Suprapubic skin (tissue), 4 donors: ENCODE results near the gene CYP2E1. TPM values are rescaled to one million over a fixed set of nuclear protein-coding genes. Genes with fewer than 3 reads are reported as not detected.
"Not testable (repeated sequence)": the region's sequence is repeated elsewhere in the genome, so short reads cannot be mapped to it uniquely, and the experiment has no call there.

Experiments used
- DNase-seq, 2 donors: peaks; one replicate each; pipeline ENCODE4 v3.0.0-alpha.2; 2019; ENCODE audit warnings: low spot score in 2 of 2
- H3K27ac ChIP-seq: fragments of 200-600 bp; sonication (generic); one replicate; pipeline ENCODE4 v1.5.1; 2019
- H3K27me3 ChIP-seq: fragments of 200-600 bp; sonication (generic); one replicate; pipeline ENCODE4 v1.5.1; 2019
- H3K36me3 ChIP-seq: fragments of 200-600 bp; sonication (generic); one replicate; pipeline ENCODE4 v1.5.1; 2019
- H3K4me1 ChIP-seq: fragments of 200-600 bp; sonication (generic); one replicate; pipeline ENCODE4 v1.5.1; 2019
- H3K4me3 ChIP-seq: fragments of 200-600 bp; sonication (generic); one replicate; pipeline ENCODE4 v1.5.1; 2019; ENCODE audit warnings: mild to moderate bottlenecking
- H3K9me3 ChIP-seq: fragments of 200-600 bp; sonication (generic); one replicate; pipeline ENCODE4 v1.5.1; 2019
- EP300 ChIP-seq: sonication (generic); formaldehyde crosslinking; IDR thresholded peaks from one replicate; pipeline ENCODE4 v1.6.1; 2017; ENCODE audit warnings: antibody characterized with exemption
- POLR2A ChIP-seq, 2 donors: fragments of 450-650 bp; IDR thresholded peaks; one replicate each; pipeline ENCODE4 v1.6.1; 2017; ENCODE audit warnings: antibody characterized with exemption in 2 of 2, mild to moderate bottlenecking in 2 of 2, moderate library complexity in 2 of 2
- POLR2AphosphoS5 ChIP-seq, 3 donors: sonication (generic); formaldehyde crosslinking; IDR thresholded peaks; one replicate each; pipeline ENCODE4 v1.6.1; 2017; ENCODE audit warnings: antibody characterized with exemption in 3 of 3
- WGBS: methylation state at CpG from one replicate; pipeline ENCODE4 v1.1.5; 2018; 5-methylcytosine and 5-hydroxymethylcytosine counted together
- total RNA-seq, 4 donors: library from RNA; depleted of rRNA; stranded (reverse); fragments of >200 nt; gene quantifications; one replicate each; pipeline ENCODE4 v1.1.0, GENCODE V29; 2016
- TF ChIP-seq, protein P1 (sequence below), 2 donors: fragments of 200-600 bp in 1 of 2; fragments of 450-650 bp in 1 of 2; sonication (generic) in 1 of 2; IDR thresholded peaks; one replicate each; pipeline ENCODE4 v1.5.1; 2016 to 2019; ENCODE audit warnings: antibody characterized with exemption in 2 of 2, mild to moderate bottlenecking in 1 of 2, moderate library complexity in 1 of 2

CYP2E1 gene
- total RNA-seq, 4 donors from 2014 or later = 4.5 to 28.0 (median 19.3) TPM

DNA sequence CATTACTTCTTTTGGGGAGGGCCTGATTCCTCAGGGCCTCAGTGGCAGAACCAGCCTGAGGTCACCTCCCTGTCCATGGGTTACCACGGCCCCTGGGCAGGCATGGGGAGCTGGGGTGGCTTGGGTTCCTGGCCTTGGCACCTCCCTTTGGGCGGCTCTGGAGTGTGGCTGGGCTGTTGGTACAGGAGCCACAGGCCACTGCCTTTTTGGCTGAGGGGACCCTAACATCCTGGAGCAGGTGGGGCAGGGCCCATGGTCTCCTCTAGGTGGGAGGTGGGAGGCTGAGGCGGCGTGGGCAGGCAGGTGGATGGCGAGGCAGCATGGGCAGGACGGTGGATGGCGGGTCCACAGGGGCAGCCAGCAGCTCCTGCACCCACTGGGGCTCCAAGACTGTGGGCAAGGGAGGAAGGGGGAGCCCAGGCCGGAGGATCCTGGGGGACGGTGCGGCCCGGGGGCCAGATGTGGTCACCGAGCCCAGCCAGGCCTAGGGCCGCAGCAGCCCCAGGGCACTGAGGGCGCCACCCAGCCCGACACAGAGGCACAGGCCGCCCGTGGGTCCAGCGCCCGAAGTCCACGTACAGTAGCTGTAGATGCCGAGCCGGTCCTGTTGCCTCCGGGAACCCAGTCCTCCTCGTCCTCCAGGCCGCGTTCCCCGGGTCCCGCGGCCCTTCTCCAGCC lies 40.6 kb downstream of the CYP2E1 start:
- TF ChIP-seq, protein P1, sequence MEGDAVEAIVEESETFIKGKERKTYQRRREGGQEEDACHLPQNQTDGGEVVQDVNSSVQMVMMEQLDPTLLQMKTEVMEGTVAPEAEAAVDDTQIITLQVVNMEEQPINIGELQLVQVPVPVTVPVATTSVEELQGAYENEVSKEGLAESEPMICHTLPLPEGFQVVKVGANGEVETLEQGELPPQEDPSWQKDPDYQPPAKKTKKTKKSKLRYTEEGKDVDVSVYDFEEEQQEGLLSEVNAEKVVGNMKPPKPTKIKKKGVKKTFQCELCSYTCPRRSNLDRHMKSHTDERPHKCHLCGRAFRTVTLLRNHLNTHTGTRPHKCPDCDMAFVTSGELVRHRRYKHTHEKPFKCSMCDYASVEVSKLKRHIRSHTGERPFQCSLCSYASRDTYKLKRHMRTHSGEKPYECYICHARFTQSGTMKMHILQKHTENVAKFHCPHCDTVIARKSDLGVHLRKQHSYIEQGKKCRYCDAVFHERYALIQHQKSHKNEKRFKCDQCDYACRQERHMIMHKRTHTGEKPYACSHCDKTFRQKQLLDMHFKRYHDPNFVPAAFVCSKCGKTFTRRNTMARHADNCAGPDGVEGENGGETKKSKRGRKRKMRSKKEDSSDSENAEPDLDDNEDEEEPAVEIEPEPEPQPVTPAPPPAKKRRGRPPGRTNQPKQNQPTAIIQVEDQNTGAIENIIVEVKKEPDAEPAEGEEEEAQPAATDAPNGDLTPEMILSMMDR (IDR thresholded peaks at IDR 0.05) = no peak
- TF ChIP-seq EP300 (no peak), POLR2AphosphoS5 (IDR thresholded peaks at IDR 0.05) (no peak), POLR2A (IDR thresholded peaks at IDR 0.05) (no peak)
- Histone ChIP-seq H3K36me3 (no peaks in the 10 kb centered on the region), H3K4me1 (no peaks in the 10 kb centered on the region), H3K9me3 (no peaks in the 10 kb centered on the region), H3K4me3 (no peak overlapping the region), H3K27me3 (peaks cover 25% of the 10 kb centered on the region), H3K27ac (no peak overlapping the region)
- WGBS = 89% methylated on average over 11 of the region's 29 CpGs
- DNase-seq = no peak

DNA sequence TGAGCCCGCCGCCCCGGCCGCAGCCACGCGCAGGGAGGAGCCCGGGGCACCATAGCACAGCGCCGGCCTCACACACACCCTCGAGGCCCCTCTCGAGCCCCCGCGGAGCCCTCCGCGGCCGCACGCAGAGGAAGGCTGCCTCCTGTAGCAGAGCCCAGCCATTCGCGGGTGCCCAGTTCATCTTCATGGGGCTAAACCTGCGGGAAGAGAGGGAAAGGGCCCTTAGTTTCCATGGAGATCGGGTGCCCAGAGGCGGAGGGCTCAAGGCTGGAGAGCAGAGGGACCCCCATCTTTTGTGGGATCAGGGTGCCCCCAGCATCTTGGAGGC lies 41.1 kb downstream of the CYP2E1 start:
- WGBS = 80% methylated on average over 2 of the region's 22 CpGs
- Histone ChIP-seq H3K27me3 (peaks cover 25% of the 10 kb centered on the region), H3K27ac (no peak overlapping the region), H3K36me3 (no peaks in the 10 kb centered on the region), H3K9me3 (peaks cover 5% of the 10 kb centered on the region), H3K4me3 (no peak overlapping the region), H3K4me1 (no peaks in the 10 kb centered on the region)
- DNase-seq = no peak
- TF ChIP-seq, protein P1 (IDR thresholded peaks at IDR 0.05) = no peak

DNA sequence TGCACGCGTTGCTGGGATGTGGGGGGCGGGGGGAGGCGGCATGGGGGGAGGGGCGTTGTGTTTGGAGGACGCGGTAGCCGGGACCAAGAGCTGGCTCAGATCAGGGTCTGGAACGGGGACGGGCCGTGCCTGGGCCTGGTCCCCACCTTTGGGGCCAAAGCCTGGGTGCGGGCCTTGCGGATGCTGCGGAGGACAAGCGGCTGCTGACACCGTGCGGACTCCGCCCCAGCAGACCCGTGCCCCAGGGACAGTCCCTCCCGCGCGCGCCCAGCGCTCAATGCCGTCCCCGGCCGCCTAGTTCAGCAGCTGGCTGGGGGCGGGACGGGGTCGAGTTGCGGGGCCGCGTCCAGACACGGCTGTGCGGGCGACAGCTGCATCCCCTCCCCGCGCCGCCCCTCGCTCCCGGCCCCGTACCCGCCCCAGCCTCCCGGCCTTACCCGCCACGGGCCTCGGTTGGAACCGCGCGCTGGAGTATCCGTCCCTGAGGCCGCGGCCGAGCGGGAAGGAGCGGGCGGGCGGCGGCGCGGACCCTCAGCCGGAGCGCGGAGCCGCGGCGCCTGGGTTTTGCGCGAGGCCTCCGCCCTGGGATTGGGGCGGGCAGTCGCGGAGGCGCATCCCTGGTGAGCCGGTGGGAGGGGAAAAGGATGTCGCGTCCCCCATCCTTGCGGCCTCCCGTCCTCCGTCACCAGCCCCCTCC lies 41.8 kb downstream of the CYP2E1 start:
- not testable (repeated sequence) for H3K4me3 ChIP-seq, H3K4me1 ChIP-seq, H3K27ac ChIP-seq, DNase-seq, H3K36me3 ChIP-seq, H3K9me3 ChIP-seq
- WGBS = no CpG with 5 or more reads among the region's 80 CpGs
- peaks cover 25% of the 10 kb centered on the region for H3K27me3 ChIP-seq

DNA sequence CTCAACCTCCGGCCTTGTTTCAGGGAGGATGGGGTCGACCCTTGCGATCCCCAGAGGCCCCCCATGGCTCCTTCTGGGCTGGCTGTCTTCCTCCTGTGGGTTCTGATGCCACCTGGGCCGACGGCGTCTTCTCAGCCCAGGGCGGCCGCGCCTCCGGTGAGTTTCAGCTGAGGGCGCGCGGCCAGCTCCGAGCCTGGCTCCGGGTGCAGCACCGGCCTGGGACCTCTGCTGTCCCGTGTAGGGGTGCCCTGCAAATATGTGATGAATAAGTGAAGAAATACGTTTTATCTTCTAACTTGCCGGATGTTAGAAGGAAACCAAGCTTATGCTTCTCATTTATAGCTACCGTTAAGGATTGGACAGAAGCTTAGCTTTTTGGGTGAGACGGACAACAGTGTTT lies 42.6 kb downstream of the CYP2E1 start:
- no CpG with 5 or more reads among the region's 21 CpGs for WGBS
- H3K4me1 ChIP-seq, DNase-seq, H3K9me3 ChIP-seq, H3K4me3 ChIP-seq, H3K27ac ChIP-seq, H3K36me3 ChIP-seq: not testable (repeated sequence)
- peaks cover 25% of the 10 kb centered on the region for H3K27me3 ChIP-seq

DNA sequence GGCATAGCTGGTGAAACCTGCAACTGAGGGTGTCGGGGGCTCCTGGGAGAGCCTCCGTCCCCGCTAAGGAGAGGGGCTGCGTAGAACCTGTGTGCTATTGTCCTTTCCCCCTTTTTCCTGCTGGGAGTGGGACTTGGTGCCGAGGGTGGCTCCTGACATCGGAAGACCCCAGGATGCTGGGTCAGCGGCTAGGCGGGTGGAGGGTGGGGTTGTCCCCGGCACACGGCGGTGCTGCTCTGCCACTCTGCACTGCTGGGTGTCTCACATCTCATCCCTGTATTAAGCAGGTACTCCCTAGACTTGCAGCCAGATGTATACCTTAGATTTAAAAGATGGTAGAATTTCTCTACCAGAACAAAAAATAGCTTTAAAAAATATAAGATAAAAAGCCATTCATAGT lies 44.9 kb downstream of the CYP2E1 start:
- not testable (repeated sequence) for H3K36me3 ChIP-seq, DNase-seq, H3K4me1 ChIP-seq, H3K27ac ChIP-seq, H3K4me3 ChIP-seq, H3K9me3 ChIP-seq
- no CpG with 5 or more reads among the region's 11 CpGs for WGBS
- H3K27me3 ChIP-seq = peaks cover 13% of the 10 kb centered on the region

DNA sequence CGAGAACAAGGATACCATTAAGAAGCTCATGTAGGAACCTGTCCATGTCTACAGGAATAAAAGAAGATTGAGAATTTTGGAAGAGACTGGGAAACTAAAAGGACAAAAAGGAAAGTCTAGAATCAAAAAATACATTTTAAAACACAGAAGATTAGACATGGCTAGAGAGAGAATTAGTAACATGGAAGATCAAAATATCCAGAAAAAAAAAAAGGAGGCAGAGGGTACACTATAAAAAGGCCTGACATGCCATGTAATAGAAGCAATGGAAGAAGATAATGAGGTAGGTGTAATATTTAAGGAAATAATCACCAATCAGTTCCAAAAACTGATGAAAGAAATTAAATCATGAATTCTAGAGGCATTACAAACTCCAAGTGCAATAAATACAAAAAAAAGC lies 46.3 kb downstream of the CYP2E1 start:
- not testable (repeated sequence) for H3K27me3 ChIP-seq, DNase-seq, H3K27ac ChIP-seq, H3K36me3 ChIP-seq, H3K9me3 ChIP-seq, H3K4me1 ChIP-seq, H3K4me3 ChIP-seq
- 82% methylated on average over 1 of the region's 1 CpG for WGBS

DNA sequence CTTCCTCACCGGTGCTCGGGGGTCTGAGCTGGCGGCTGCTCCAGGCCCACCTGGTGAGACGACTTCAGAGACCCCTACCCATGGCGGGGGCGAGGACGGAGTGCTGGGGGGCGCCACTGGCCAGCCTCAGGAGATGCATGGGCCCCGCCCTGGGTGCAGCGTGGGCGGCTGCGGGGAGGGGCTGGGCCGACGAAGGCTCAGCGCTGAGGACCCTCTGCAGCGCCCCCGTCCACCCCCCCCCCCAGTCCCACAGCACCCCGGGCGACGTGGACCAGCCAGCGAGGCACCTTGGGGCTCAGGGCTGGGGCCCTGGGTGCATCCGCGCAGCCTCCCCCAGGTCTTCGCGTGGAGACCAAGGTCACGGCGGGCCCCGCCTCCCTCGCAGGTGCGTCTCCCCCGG lies 49.9 kb downstream of the CYP2E1 start:
- H3K4me3 ChIP-seq, H3K27me3 ChIP-seq, H3K9me3 ChIP-seq, DNase-seq, H3K4me1 ChIP-seq, H3K36me3 ChIP-seq, H3K27ac ChIP-seq: not testable (repeated sequence)
- no CpG with 5 or more reads among the region's 31 CpGs for WGBS

Other genes with a start within 250 kb of the CYP2E1 start
- 100 to 1,000 TPM in 1 of 4 donors, 10 to 100 TPM in 3; 44.5 to 107 (median 57.1) TPM for gene TUBGCP2, start 218.5 kb upstream of the CYP2E1 start, total RNA-seq
- gene ZNF511, start 218.4 kb upstream of the CYP2E1 start, total RNA-seq = 10 to 100 TPM; 15.5 to 24.4 (median 17.3) TPM
- under 1 TPM in 1 of 4 donors, not detected in 3; 0.30 TPM for gene CALY, start 190.5 kb upstream of the CYP2E1 start, total RNA-seq
- 1 to 10 TPM in 1 of 4 donors, not detected in 3; 2.2 TPM for gene PRAP1, start 180.0 kb upstream of the CYP2E1 start, total RNA-seq
- gene FUOM, start 169.3 kb upstream of the CYP2E1 start, total RNA-seq = 10 to 100 TPM in 3 of 4 donors, 1 to 10 TPM in 1; 7.8 to 13.8 (median 11.7) TPM
- 10 to 100 TPM; 44.2 to 64.9 (median 54.7) TPM for gene ECHS1, start 154.0 kb upstream of the CYP2E1 start, total RNA-seq
- gene PAOX, start 148.1 kb upstream of the CYP2E1 start, total RNA-seq = 10 to 100 TPM in 2 of 4 donors, 1 to 10 TPM in 2; 7.8 to 23.4 (median 14.3) TPM
- gene MTG1, start 133.2 kb upstream of the CYP2E1 start, total RNA-seq = 10 to 100 TPM; 20.5 to 79.7 (median 36.0) TPM
- gene SPRN, start 102.7 kb upstream of the CYP2E1 start, total RNA-seq = under 1 TPM in 2 of 4 donors, not detected in 2; 0.23 to 0.56 TPM
- 10 to 100 TPM in 1 of 4 donors, 1 to 10 TPM in 3; 1.2 to 10.7 (median 2.0) TPM for gene SCART1, start 73.4 kb upstream of the CYP2E1 start, total RNA-seq
- 1 to 10 TPM in 1 of 4 donors, not detected in 3; 5.9 TPM for gene SYCE1, start 38.2 kb downstream of the CYP2E1 start, total RNA-seq
- gene FRG2B, start 99.4 kb downstream of the CYP2E1 start, total RNA-seq = not detected